ENCODE results near the gene PLAC1.

The PLAC1 gene

DNA sequence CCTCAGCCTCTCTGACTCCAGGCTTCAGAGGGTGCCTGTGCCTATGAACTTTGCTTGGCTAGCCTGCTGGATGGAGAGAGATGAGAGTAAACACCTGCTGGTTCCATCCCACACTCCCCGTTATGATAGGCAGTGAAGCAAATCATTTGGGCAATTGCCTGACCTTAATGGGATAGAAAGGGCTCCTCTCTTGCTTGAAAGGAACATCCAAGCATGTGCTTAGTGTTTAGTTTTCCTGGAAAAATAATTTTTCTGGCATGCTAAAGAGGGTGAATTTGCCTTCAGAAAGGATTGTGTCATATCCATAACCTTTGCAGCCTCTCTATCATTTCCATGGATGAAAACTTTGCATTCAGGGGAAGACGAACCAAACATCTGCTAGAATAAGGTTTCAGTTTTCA, 10.8 kb downstream of the PLAC1 start:
- CTCF ChIA-PET = no interaction called here
- TF ChIP-seq, protein P1, sequence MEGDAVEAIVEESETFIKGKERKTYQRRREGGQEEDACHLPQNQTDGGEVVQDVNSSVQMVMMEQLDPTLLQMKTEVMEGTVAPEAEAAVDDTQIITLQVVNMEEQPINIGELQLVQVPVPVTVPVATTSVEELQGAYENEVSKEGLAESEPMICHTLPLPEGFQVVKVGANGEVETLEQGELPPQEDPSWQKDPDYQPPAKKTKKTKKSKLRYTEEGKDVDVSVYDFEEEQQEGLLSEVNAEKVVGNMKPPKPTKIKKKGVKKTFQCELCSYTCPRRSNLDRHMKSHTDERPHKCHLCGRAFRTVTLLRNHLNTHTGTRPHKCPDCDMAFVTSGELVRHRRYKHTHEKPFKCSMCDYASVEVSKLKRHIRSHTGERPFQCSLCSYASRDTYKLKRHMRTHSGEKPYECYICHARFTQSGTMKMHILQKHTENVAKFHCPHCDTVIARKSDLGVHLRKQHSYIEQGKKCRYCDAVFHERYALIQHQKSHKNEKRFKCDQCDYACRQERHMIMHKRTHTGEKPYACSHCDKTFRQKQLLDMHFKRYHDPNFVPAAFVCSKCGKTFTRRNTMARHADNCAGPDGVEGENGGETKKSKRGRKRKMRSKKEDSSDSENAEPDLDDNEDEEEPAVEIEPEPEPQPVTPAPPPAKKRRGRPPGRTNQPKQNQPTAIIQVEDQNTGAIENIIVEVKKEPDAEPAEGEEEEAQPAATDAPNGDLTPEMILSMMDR (conservative IDR thresholded peaks at IDR 0.05; ENCODE audit: low read depth) = no peak
- POLR2A ChIA-PET (ENCODE audit: low non-redundant PET) = no interaction called here
- no peak for DNase-seq (ENCODE audit: low spot score)
- H3K27ac ChIP-seq = peak overlapping the region; percentile 65

- DNase-seq (ENCODE audit: low spot score) = peak; percentile 16
- TF ChIP-seq, protein P1 (conservative IDR thresholded peaks at IDR 0.05; ENCODE audit: low read depth) = no peak
- CTCF ChIA-PET = interaction anchor here (0.6 kb wide), 1 partner anchor 107 kb away, joined by 4 read pairs; no protein-coding TSS in a partner anchor
- POLR2A ChIA-PET (ENCODE audit: low non-redundant PET) = interaction anchor here (0.6 kb wide), 1 partner anchor 10 kb away, joined by 3 read pairs; no protein-coding TSS in a partner anchor
- peak overlapping the region; percentile 65 for H3K27ac ChIP-seq
Measured at GRCh38 chrX:134646691-134647090, 11.6 kb downstream of the PLAC1 start.

- H3K27ac ChIP-seq = no peak overlapping the region
- no peak for DNase-seq (ENCODE audit: low spot score)
- TF ChIP-seq, protein P1 (conservative IDR thresholded peaks at IDR 0.05; ENCODE audit: low read depth) = no peak
- CTCF ChIA-PET = no interaction called here
- POLR2A ChIA-PET (ENCODE audit: low non-redundant PET) = interaction anchor here (0.6 kb wide), 1 partner anchor 10 kb away, joined by 3 read pairs; no protein-coding TSS in a partner anchor
Measured at GRCh38 chrX:134645936-134646543, 12.2 kb downstream of the PLAC1 start.

- no peak overlapping the region for H3K27ac ChIP-seq
- no peak for DNase-seq (ENCODE audit: low spot score)
- ChIA-PET POLR2A (ENCODE audit: low non-redundant PET) (no interaction called here), CTCF (interaction anchor here (0.6 kb wide), 1 partner anchor 120 kb away, joined by 3 read pairs; no protein-coding TSS in a partner anchor)
- TF ChIP-seq, protein P1 (conservative IDR thresholded peaks at IDR 0.05; ENCODE audit: low read depth) = no peak
Measured at GRCh38 chrX:134642386-134642785, 15.9 kb downstream of the PLAC1 start.

GRCh38 chrX:134641346-134641745, 16.9 kb downstream of the PLAC1 start:
- H3K27ac ChIP-seq = no peak overlapping the region
- ChIA-PET CTCF (no interaction called here), POLR2A (ENCODE audit: low non-redundant PET) (no interaction called here)
- TF ChIP-seq, protein P1 (conservative IDR thresholded peaks at IDR 0.05; ENCODE audit: low read depth) = no peak
- DNase-seq (ENCODE audit: low spot score) = no peak

DNA sequence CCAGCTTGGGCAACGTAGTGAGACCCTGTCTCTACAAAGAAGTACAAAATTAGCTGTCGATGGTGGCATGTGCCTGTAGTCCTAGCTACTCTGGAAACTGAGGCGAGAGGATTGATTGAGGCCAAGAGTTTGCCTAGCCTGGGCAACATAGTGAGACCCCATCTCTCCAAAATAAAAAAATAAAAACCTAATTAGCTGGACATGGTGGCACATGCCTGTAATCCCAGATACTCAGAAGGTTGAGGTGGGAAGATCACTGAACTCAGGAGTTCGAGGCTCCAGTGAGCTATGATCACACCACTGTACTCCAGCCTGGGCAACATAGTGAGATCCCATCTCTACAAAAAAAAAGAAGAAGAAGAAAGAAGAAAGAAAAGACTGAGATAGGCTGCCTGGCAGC, 17.4 kb downstream of the PLAC1 start:
- no peak for DNase-seq (ENCODE audit: low spot score)
- CTCF ChIA-PET = no interaction called here
- POLR2A ChIA-PET (ENCODE audit: low non-redundant PET) = no interaction called here
- no peak overlapping the region for H3K27ac ChIP-seq
- TF ChIP-seq, protein P1 (conservative IDR thresholded peaks at IDR 0.05; ENCODE audit: low read depth) = no peak
